ENCODE measurements around the gene NT5E.

DNA sequence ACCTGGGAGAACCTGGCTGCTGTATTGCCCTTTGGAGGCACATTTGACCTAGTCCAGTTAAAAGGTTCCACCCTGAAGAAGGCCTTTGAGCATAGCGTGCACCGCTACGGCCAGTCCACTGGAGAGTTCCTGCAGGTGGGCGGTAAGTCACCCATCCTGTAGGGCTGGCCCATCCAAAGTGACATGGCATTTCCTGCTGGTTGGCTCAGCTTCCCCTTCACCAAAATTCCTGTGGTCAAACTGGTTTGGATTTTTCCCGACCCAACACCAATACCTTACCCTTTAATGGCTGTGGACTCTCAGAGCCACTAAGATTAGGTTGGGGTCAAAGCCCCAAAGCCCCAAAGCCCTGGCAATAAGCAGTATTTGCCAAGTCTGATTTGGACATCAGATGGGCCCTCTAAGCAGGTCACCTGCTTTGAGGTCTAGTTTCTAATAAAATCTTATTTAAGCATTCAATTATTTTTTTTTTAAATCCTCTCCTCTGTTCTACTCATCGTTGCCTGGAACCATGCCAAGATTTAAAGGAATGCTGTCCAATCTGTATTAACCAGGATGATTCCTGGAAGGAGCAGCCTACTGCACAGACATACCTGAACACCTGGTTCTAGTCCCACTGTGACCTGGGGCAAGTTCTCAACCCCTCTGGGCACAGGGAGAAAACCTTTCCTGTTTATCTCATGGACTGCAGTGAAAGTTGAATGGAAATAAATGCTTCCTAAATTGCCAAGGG, 40.8 kb downstream of the NT5E start:
- TF ChIP-seq, protein P1, sequence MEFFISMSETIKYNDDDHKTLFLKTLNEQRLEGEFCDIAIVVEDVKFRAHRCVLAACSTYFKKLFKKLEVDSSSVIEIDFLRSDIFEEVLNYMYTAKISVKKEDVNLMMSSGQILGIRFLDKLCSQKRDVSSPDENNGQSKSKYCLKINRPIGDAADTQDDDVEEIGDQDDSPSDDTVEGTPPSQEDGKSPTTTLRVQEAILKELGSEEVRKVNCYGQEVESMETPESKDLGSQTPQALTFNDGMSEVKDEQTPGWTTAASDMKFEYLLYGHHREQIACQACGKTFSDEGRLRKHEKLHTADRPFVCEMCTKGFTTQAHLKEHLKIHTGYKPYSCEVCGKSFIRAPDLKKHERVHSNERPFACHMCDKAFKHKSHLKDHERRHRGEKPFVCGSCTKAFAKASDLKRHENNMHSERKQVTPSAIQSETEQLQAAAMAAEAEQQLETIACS (CRISPR knock-in tag; IDR thresholded peaks at IDR 0.05): no peak
- no peak for TF ChIP-seq POLR2AphosphoS5 (IDR thresholded peaks at IDR 0.05; ENCODE audit: low read depth, low read length)
- TF ChIP-seq, protein P2, sequence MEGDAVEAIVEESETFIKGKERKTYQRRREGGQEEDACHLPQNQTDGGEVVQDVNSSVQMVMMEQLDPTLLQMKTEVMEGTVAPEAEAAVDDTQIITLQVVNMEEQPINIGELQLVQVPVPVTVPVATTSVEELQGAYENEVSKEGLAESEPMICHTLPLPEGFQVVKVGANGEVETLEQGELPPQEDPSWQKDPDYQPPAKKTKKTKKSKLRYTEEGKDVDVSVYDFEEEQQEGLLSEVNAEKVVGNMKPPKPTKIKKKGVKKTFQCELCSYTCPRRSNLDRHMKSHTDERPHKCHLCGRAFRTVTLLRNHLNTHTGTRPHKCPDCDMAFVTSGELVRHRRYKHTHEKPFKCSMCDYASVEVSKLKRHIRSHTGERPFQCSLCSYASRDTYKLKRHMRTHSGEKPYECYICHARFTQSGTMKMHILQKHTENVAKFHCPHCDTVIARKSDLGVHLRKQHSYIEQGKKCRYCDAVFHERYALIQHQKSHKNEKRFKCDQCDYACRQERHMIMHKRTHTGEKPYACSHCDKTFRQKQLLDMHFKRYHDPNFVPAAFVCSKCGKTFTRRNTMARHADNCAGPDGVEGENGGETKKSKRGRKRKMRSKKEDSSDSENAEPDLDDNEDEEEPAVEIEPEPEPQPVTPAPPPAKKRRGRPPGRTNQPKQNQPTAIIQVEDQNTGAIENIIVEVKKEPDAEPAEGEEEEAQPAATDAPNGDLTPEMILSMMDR (CRISPR knock-in tag; IDR thresholded peaks at IDR 0.05): no peak
- no peak for TF ChIP-seq RAD21 (CRISPR knock-in tag; IDR thresholded peaks at IDR 0.05)
- TF ChIP-seq, protein P3, sequence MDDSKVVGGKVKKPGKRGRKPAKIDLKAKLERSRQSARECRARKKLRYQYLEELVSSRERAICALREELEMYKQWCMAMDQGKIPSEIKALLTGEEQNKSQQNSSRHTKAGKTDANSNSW (CRISPR knock-in tag; IDR thresholded peaks at IDR 0.05; ENCODE audit: borderline replicate concordance): no peak
- TF ChIP-seq ZNF432 (CRISPR knock-in tag; IDR thresholded peaks at IDR 0.05; ENCODE audit: borderline replicate concordance): no peak
- no peak for TF ChIP-seq ZNF33B (CRISPR knock-in tag; IDR thresholded peaks at IDR 0.05)
- TF ChIP-seq REL (CRISPR knock-in tag; conservative IDR thresholded peaks at IDR 0.05): no peak
- no peak for TF ChIP-seq JUNB (CRISPR knock-in tag; IDR thresholded peaks at IDR 0.05; ENCODE audit: borderline replicate concordance)
- TF ChIP-seq ZNF136 (CRISPR knock-in tag; IDR thresholded peaks at IDR 0.05; ENCODE audit: low read depth): no peak
- no peak for TF ChIP-seq HCFC1 (IDR thresholded peaks at IDR 0.05; ENCODE audit: low read depth, low read length)

Data from HepG2 (cell line).